Stimulated activated CD8-positive, alpha-beta memory T cell treated with anti-CD3 and anti-CD28 coated beads, Interleukin-2, amount 100 ng/mL, for 1 hour (primary cell): ENCODE measurements around the gene PTPRN2.

Experiments used
- DNase-seq, 2 donors: peaks; one replicate each; pipeline ENCODE4 v3.0.0-alpha.2; 2020; ENCODE audit warnings: low read depth in 2 of 2

PTPRN2 gene

GRCh38 chr7:158489462-158490155 is 98.0 kb downstream of the PTPRN2 start:
- DNase-seq = no peak

- no peak for DNase-seq
Measured at GRCh38 chr7:158488181-158488971, 99.2 kb downstream of the PTPRN2 start.

DNA sequence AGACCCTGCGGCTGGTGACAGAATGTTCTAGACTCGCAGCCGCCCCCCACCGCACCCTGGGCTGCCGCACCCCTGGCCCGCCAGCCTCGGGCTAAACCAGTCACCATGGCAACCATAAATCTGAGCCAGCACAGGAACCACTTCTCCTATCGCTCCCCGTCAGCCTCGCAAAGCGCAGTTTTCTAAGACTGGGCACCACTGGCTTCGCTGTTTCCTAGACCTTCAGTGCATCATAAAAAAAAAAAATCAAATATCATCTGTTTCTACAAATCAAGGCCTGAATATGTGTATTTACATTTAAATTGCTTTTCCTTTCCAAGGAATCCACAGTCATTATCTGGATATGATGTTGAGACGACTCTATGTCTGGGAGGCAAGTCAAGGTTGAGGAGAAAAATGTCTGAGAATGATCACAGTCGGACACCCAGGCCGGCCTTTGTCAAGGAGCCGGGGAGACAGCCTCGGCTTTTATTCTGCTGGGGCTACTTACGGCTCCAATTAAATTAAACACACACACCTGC is 99.9 kb downstream of the PTPRN2 start:
- no peak for DNase-seq

- no peak for DNase-seq
Measured at GRCh38 chr7:158486919-158487318, 100.7 kb downstream of the PTPRN2 start.

DNA sequence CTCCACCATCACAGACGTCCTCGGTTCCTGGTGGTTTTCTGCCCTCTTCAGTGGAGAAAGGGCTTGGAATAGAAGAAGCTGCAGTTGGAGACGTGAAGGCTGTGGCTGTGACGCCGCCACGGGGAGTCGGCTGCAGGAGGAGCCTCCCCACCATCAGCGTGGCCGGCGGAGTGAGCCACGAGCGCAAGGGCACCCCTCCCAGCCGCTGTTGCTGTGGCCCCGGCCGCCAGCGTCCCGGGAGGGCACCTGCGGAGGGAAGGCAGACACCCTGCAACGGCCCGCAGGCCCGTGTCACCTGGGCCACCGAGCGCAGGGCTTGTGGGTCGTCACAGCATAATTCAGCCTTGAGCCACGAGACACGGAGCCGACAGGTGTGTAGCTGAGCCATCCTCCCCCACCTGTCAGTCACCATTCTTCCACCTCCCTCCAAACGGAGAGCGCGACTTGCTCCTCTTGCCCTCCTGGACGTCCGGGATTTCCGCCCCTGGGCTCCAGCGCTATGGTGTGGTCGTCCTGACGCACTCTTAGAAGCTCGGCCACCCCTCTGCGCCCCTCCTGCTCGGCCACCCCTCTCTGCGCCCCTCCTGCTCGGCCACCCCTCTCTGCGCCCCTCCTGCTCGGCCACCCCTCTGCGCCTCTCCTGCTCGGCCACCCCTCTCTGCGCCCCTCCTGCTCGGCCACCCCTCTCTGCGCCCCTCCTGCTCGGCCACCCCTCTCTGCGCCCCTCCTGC is 102.7 kb downstream of the PTPRN2 start:
- no peak for DNase-seq

- DNase-seq = no peak
Measured at GRCh38 chr7:158482480-158482879, 105.1 kb downstream of the PTPRN2 start.

DNA sequence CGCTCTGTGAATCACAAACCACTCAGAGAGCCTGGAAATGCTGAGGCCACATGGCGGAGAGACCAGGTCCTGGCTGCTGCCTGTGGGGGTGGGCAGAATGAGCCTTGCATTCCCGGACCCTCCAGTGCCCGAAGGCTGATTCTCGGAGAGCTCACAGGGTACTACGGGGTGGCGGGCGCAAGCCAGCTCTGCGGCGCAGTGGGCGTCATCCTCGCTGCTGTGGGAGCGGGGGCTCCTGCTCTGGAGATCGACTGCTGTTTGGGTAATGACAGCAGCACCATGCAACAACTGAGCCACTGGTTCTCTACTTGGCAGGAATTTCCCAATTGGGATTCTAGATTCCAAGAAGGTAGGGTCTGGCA is 108.0 kb downstream of the PTPRN2 start:
- DNase-seq = no peak

GRCh38 chr7:158479021-158479663 is 108.5 kb downstream of the PTPRN2 start:
- DNase-seq = no peak

DNA sequence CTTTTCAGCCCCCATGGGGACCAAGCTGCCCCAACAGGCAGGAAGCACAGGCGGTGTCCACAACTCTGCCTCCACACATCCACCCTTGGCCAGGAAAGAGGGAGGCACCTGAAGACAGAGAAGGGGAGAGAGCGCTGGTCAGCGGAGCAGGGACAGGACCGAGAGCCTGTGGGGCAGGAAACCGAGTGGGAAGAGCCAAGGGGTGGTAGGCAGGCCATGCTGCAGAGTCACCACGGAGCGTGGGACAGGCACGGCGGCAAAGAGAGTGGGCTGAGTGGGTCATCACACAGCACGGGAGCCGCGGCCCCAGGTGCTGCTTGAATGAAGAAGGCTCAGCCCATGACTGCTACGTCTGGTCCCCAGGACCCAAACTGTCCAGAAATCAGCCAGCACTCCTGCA is 109.8 kb downstream of the PTPRN2 start:
- no peak for DNase-seq

- DNase-seq = no peak
Measured at GRCh38 chr7:158476331-158476932, 111.2 kb downstream of the PTPRN2 start.

DNA sequence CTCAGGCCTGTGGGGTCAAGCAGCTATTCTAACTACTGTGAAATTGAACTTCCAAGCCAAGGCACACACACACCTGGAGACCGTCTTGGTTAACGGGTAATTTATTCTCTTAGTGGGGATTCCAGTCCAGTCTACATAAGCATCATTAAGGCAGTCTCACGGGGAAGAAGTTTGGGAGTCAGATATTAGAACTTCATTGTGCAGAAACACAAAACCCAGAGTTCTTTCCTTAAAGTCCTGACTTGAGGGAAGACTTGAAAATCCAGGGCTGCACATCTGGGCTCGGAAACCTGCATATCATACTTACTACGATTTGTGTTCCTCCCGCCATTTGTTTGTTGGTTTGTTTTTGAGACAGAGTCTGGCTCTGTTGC is 112.0 kb downstream of the PTPRN2 start:
- no peak for DNase-seq

DNA sequence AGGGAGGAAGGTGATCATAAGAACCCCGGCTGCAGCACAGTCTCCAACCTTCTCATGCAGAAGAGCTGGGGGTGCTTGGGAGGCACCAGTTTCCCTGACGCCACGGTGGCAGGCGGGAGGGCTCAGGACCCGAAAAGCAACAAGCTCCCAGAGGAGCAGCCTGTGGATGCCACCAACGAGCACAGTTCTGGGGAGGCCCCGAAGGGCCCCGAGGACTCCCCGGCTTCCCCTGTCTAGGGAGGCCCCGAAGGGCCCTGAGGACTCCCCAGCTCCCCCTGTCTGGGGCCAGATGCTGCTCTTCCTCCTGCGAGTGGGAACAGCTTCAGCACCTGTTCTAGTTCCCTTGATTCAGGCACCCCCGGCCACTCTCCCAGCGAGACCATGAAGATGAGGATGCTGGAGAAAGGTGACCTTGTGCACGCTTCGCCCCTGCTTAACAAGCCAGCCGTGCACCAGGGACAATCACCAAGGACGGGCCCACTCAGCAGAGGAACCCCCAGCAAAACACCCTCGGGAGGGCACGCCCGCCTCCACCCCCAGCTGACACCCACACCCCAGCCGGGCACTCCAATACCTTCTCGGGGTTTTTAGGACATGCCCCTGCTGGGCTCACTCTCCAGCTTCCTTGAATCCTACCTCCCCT is 112.5 kb downstream of the PTPRN2 start:
- DNase-seq = no peak

- no peak for DNase-seq
Measured at GRCh38 chr7:158474488-158474887, 113.1 kb downstream of the PTPRN2 start.

- no peak for DNase-seq
Measured at GRCh38 chr7:158473946-158474345, 113.7 kb downstream of the PTPRN2 start.

DNA sequence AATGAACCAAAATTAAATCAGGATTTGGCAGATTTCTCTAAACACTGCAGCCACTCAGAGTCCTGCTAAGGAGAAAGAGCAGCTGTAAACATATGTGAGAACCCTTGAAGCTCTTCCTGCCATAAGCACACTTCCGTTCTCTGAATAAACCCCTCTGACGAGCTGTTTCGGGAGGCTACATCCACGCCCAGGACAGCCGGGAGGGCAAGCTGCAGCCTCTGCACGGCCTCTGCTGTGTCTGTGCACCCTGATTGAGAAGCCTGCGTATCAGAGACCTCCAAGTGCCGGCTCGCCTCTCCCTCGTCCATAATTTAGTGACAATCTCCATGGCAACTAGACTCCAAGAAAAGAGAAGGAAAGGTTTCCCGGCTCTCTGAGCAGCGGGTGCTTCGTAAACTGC is 114.4 kb downstream of the PTPRN2 start:
- no peak for DNase-seq

- no peak for DNase-seq
Measured at GRCh38 chr7:158472596-158472995, 115.0 kb downstream of the PTPRN2 start.

GRCh38 chr7:158471716-158472115 is 115.9 kb downstream of the PTPRN2 start:
- no peak for DNase-seq

- no peak for DNase-seq
Measured at GRCh38 chr7:158470336-158470735, 117.3 kb downstream of the PTPRN2 start.

DNA sequence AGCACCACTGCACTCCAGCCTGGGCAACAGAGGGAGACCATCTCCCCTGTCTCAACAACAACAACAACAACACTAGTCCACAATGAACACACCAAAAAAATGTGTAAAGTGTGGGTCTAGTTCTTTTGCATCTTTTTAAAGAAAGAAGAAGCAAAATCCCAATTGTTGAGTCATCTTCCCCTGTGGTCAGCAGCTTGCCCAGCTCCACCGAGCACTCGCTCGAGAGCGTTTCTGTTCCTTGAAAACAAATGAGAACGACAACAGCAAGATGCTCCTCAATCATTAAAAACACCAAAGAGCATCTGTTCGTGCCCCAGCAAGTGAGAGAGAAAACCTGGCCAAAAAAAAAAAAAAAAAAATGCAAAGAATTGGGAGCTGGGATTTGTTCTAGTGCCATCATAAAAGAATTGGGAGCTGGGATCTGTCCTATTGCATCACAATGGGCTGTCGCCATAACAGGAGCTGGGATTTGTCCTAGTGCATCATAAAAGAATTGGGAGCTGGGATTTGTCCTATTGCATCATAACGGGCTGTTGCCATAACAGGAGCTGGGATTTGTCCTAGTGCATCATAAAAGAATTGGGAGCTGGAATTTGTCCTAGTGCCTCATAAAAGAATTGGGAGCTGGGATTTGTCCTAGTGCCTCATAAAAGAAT is 118.1 kb downstream of the PTPRN2 start:
- no peak for DNase-seq

GRCh38 chr7:158468700-158469296 is 118.8 kb downstream of the PTPRN2 start:
- DNase-seq = no peak
